Body of pancreas (tissue), 2 donors: Measurements from ENCODE around the gene ERCC8. TPM values are rescaled to one million over a fixed set of nuclear protein-coding genes. Genes with fewer than 3 reads are reported as not detected.

Experiments used
- total RNA-seq, 2 donors: library from RNA; depleted of rRNA; stranded (reverse); fragments of >200 nt; gene quantifications; one replicate each; pipeline ENCODE4 v1.1.0, GENCODE V29; 2016

Gene ERCC8
- total RNA-seq, 2 donors from 2014 or later, result 2.6 to 3.4 TPM

Other genes starting within 250 kb of the ERCC8 start
- gene DEPDC1B, start 244.9 kb downstream of the ERCC8 start, total RNA-seq, result 1 to 10 TPM in 1 of 2 donors, under 1 TPM in 1; 0.66 to 2.3 TPM
- gene ELOVL7, start 100.8 kb downstream of the ERCC8 start, total RNA-seq, result 1 to 10 TPM; 2.6 to 7.5 TPM
- 10 to 100 TPM; 13.7 to 19.4 TPM for gene NDUFAF2, start 135 bp upstream of the ERCC8 start, total RNA-seq
- 10 to 100 TPM in 1 of 2 donors, 1 to 10 TPM in 1; 8.2 to 15.6 TPM for gene SMIM15, start 217.4 kb upstream of the ERCC8 start, total RNA-seq